ENCODE results near the gene OR2H2.
A peak's percentile ranks its signal among the peaks of the same experiment; 100 is the strongest.

OR2H2 gene

GRCh38 chr6:29628419-29629281 is 43.7 kb downstream of the OR2H2 start:
- peak in 1 of 2 donors; percentile 47 for DNase-seq (ENCODE audit: low read depth in 1 of 2, low spot score in 1 of 2)

- DNase-seq (ENCODE audit: low read depth in 1 of 2, low spot score in 1 of 2) = no peak
Measured at GRCh38 chr6:29629571-29629970, 44.6 kb downstream of the OR2H2 start.

GRCh38 chr6:29630315-29630714 is 45.4 kb downstream of the OR2H2 start:
- DNase-seq (ENCODE audit: low read depth in 1 of 2, low spot score in 1 of 2) = no peak

GRCh38 chr6:29631209-29631810 is 46.4 kb downstream of the OR2H2 start:
- no peak for DNase-seq (ENCODE audit: low read depth in 1 of 2, low spot score in 1 of 2)

GRCh38 chr6:29631860-29632731 is 47.2 kb downstream of the OR2H2 start:
- DNase-seq (ENCODE audit: low read depth in 1 of 2, low spot score in 1 of 2) = peak; percentile 23 to 29

GRCh38 chr6:29632789-29633533 is 48.0 kb downstream of the OR2H2 start, which contains the start of gene GABBR1:
TSS of gene GABBR1 (minus strand) at chr6:29633183. CDS start at chr6:29632385, 798 bp downstream.
- peak; percentile 42 to 59 for DNase-seq (ENCODE audit: low read depth in 1 of 2, low spot score in 1 of 2)

GRCh38 chr6:29633534-29633905 is 48.6 kb downstream of the OR2H2 start:
- DNase-seq (ENCODE audit: low read depth in 1 of 2, low spot score in 1 of 2) = no peak

- no peak for DNase-seq (ENCODE audit: low read depth in 1 of 2, low spot score in 1 of 2)
Measured at GRCh38 chr6:29637247-29637646, 52.3 kb downstream of the OR2H2 start.

Data from stimulated activated CD4-positive, alpha-beta T cell treated with anti-CD3 and anti-CD28 coated beads, Interleukin-15, amount 100 ng/mL, for 1 hour (primary cell).